GM18508 (cell line): ENCODE results near the gene DDHD1.
"Not testable (repeated sequence)": the region's sequence is repeated elsewhere in the genome, so short reads cannot be mapped to it uniquely, and the experiment has no call there.

Experiments
- ATAC-seq: cut with Tn5 transposase; IDR thresholded peaks from one replicate; pipeline ENCODE4 v1.9.1; 2021; ENCODE audit warnings: moderate number of reproducible peaks; ENCODE audit not compliant: insufficient read depth, unreplicated experiment

Gene DDHD1

GRCh38 chr14:53152184-53152886 is 788 bp downstream of the DDHD1 start:
- ATAC-seq = no peak

DNA sequence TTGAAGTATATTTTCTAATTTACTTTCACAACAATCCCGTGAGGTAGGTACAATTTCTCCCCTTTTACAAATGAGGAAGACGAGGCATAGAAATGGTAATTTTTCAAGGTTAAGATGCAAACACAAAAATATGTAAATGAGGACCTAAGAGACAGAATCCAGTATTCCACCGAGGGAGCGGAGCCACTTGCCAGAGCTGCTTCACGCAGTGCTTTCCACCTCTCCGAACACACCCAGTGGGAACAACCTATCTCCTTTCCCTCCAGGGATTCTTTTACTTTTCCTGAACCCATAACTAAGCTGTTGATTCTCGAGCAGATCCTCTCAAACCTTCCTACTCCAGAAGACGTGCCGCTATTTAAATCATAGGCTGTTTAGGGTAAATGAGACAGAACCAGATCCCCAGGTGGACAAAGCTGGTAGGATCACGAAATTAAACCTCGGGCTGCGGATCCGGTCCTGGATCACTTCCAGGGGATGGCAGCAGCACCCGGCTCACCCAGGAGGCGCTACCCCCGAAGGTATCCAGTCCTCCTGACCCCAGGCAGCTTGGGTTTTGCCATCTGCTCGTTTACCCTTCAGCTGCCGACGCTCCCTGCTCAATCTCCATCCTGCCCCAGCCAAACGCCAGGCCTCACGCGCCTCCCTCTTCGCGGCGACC is 1.5 kb downstream of the DDHD1 start:
- no peak for ATAC-seq

- ATAC-seq = no peak
Observed at GRCh38 chr14:53149668-53150316, 3.3 kb downstream of the DDHD1 start.

GRCh38 chr14:53148671-53149070 is 4.5 kb downstream of the DDHD1 start:
- no peak for ATAC-seq

DNA sequence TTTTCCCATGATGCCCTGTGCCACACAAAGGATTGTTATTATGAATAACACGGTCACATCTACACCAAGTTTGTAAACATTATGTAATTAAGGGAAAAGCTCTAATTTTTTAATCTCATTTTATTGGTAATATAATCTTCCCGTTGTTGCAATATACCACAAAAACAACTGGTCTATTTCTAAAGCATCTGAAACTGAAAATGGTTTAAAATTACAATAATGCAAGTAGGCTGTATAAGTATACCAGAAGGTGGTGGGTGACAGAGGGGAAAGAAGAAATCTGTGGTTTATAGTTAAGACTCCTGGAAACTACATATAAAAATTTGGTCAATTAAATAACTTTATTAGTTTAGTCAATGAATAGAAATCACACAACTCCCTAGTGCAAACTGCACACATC is 5.2 kb downstream of the DDHD1 start:
- no peak for ATAC-seq

- no peak for ATAC-seq
Observed at GRCh38 chr14:53147208-53147607, 5.9 kb downstream of the DDHD1 start.

DNA sequence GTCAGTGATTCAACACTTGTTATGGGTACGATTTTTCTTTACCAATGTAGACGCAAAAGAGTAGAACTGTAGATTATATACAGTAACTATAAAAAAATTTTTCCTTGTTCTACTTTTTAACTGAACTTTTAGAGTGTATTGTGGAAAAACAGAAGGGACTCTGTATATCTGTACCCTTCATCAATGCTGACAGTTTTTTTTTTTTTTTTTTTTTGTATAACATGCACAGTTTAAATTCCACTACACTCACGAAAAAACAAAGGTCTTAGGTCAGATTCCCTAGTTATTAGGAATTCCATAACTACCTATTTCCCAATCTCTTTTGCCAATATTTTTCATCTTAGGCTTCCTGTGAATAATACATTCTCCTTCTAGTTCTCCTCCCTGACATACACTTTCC is 6.4 kb downstream of the DDHD1 start:
- no peak for ATAC-seq

GRCh38 chr14:53144244-53144643 is 8.9 kb downstream of the DDHD1 start:
- peak; percentile 58 for ATAC-seq

DNA sequence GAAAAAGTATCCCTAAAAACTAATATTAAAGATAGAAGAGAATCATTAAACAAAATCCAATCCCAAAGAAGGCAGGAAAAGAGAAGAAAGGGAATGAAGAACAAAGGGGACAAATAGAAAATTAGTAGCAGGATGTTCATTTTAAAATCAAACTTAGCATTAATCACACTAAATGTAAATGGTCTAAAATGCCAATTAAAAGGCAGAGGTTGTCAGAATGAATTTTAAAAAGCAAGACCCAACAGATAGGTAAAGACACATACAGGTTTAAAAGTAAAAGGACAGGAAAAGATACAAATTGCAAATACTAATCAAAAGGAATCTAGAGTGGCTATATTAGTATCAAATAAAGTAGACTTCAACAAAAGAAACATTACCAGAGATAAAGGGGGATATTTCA is 12.5 kb downstream of the DDHD1 start:
- ATAC-seq = no peak

GRCh38 chr14:53137568-53138203 is 15.4 kb downstream of the DDHD1 start:
- ATAC-seq = no peak

GRCh38 chr14:53130491-53130890 is 22.6 kb downstream of the DDHD1 start:
- not testable (repeated sequence) for ATAC-seq

DNA sequence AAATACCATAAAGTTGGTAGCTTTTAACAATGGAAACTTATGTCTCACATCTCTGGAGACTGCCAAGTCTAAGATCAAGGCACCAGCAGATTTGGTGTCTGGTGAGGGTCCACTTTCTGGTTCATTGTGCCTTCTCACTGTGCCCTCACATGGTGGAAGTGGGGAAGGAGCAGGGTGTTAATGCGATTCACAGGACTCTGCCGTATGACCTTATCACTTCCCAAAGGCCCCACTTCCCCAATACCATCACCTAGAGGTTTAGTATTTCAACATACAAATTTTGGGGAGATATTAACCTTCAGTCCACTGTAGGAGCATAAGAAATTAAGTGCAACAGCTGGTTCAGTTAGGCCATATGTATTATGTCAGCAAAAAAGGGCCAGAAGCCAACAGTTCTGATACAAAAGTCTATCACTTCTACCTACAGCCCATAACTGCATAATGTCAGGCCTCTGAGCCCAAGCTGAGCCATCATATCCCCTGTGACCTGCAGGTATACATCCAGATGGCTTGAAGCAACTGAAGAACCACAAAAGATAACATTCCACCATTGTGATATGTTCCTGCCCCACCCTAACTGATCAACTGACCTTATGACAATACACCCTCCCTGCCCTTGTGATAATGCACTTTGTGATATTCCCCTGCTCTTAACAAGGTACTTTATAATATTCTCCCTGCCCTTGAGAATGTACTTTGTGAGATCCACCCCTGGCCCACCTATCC is 24.7 kb downstream of the DDHD1 start:
- no peak for ATAC-seq

GRCh38 chr14:53127832-53128231 is 25.3 kb downstream of the DDHD1 start:
- ATAC-seq = no peak

- no peak for ATAC-seq
Observed at GRCh38 chr14:53127151-53127550, 26.0 kb downstream of the DDHD1 start.

DNA sequence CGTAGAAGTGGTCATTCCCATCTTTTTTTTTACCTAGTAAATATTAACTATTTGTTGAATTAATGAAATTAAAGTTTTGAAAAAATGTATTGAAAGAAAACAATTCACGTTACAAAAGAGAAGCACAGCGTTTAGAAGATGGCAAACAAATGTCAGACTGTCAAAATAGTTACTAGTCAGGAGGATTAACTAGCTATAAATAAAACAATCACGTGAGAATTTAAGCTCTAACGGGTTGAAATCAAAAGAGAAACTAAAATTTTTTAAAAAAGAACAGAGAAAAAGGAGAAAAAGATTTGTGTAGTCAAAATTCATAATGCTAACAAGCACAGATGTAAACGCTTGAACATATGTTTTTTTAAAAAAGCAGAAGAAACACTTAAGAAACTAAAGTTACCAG is 26.4 kb downstream of the DDHD1 start:
- ATAC-seq = no peak

DNA sequence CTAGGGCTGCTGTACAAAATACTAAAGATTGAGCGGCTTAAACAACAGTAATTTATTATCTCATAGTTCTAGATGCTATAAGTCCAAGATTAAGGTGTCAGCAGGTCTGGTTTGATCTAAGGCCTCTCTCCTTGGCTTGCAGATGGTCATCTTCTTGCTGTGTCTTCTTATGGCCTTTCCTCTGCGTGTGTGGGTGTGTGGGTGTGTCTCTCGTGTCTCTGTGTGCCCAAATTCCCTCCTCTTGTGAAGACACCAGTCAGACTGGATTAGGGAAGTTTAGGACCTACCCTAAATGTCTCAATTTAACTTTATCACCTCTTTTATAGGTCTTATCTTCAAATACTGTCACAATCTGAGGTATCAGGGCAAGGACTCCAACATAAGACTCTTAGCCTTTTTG is 28.3 kb downstream of the DDHD1 start:
- ATAC-seq = no peak

GRCh38 chr14:53121419-53121818 is 31.7 kb downstream of the DDHD1 start:
- ATAC-seq = not testable (repeated sequence)

DNA sequence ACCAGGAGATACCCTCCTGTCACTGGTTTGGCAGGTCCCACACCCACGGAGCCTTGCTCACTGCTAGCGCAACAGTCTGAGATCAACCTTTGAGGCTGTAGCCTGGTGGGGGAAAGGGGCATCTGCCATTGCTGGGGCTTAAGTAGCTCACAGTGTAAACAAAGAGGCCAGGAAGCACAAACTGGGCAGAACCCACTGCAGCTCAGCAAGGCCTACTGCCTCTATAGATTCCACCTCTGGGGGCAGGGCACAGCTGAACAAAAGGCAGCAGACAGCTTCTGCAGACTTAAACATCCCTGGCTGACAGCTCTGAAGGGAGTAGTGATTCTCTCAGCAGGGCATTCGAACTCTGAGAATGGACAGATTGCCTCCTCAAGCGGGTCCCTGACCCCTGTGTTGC is 35.6 kb downstream of the DDHD1 start:
- not testable (repeated sequence) for ATAC-seq

DNA sequence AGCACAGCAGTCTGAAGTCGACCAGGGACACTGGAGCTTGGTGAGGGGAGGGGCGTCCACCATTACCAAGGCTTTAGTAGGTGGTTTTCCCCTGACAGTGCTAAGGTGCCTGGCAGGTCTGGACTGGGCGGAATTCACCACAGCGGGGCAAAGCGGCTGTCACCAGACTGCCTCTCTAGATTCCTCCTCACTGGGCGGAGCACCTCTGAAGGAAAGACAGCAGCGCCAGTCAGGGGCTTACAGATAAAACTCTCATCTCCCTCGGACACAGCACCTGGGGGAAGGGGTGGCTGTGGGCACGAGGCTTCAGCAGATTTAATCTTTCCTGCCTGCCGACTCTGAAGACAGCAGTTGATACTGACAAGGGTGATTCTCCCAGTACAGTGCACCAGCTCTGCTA is 39.1 kb downstream of the DDHD1 start:
- ATAC-seq = no peak

- no peak for ATAC-seq
Observed at GRCh38 chr14:53110096-53110495, 43.0 kb downstream of the DDHD1 start.
